ENCODE results near the gene PUSL1. TPM values are rescaled to one million over a fixed set of nuclear protein-coding genes. Genes with fewer than 3 reads are reported as not detected.

PUSL1 gene
- total RNA-seq, 1 experiment from 2014 or later: 38.0 TPM

GRCh38 chr1:1297802-1298424 is 10.5 kb upstream of the PUSL1 start:
- Histone ChIP-seq H3K9me3 (ENCODE audit: control insufficient read depth, low read depth, low read length) (no peaks in the 10 kb centered on the region), H3K27me3 (ENCODE audit: insufficient read depth, low read length) (no peaks in the 10 kb centered on the region), H3K4ac (ENCODE audit: low read depth, low read length) (no peak overlapping the region), H3K14ac (ENCODE audit: insufficient read depth, low read length) (no peak overlapping the region), H4K91ac (ENCODE audit: insufficient read length, low read depth, low read length) (no peak overlapping the region), H3K9ac (ENCODE audit: extremely low read depth, insufficient read length, low read length) (no peak overlapping the region), H4K20me1 (ENCODE audit: control insufficient read depth, insufficient read depth, insufficient read length) (no peaks in the 10 kb centered on the region), H3K79me1 (ENCODE audit: insufficient read depth, low read depth, low read length, poor library complexity, severe bottlenecking) (no peaks in the 10 kb centered on the region), H3K18ac (ENCODE audit: insufficient read length, low read depth, low read length) (no peak overlapping the region), H3K79me2 (ENCODE audit: insufficient read depth, low read length) (no peaks in the 10 kb centered on the region), H2BK12ac (ENCODE audit: insufficient read length, low read depth, low read length) (no peak overlapping the region), H4K8ac (replicated peaks; ENCODE audit: insufficient read length, low read depth, low read length) (no peak overlapping the region), H2AFZ (ENCODE audit: low read length) (no peak overlapping the region), H3K23ac (ENCODE audit: insufficient read length, low read depth, low read length) (no peak overlapping the region), H2BK120ac (ENCODE audit: low read depth, low read length, poor library complexity, severe bottlenecking) (no peak overlapping the region), H3K56ac (ENCODE audit: insufficient read length, low read depth, low read length) (no peak overlapping the region), H3T11ph (ENCODE audit: low read length) (no peak overlapping the region), H3K4me1 (ENCODE audit: insufficient read depth, low read length) (no peaks in the 10 kb centered on the region), H3K27ac (ENCODE audit: insufficient read length, low read depth, low read length) (no peak overlapping the region), H3K23me2 (ENCODE audit: insufficient read length, low read depth, low read length, poor library complexity, severe bottlenecking) (peaks cover 4% of the 10 kb centered on the region), H2BK20ac (ENCODE audit: low read depth, low read length, poor library complexity, severe bottlenecking) (no peak overlapping the region), H4K5ac (ENCODE audit: insufficient read length, low read depth, low read length) (no peak overlapping the region), H2AK5ac (ENCODE audit: insufficient read length, low read length) (no peak overlapping the region), H2BK5ac (ENCODE audit: insufficient read length, low read length) (no peak overlapping the region), H3K4me2 (ENCODE audit: insufficient read depth, insufficient read length, low read length) (no peak overlapping the region), H2BK15ac (ENCODE audit: low read depth, low read length) (no peak overlapping the region)
- Mint-ChIP-seq H3K36me3 (ENCODE audit: insufficient read depth in 1 of 3, low read depth in 3 of 3) (no peaks in the 10 kb centered on the region; a peak in 1 of 7 replicates), H3K9me3 (no peaks in the 10 kb centered on the region), H3K27ac (no peak overlapping the region), H3K4me1 (no peaks in the 10 kb centered on the region), H3K27me3 (ENCODE audit: low read depth) (no peaks in the 10 kb centered on the region), H3K4me3 (no peak overlapping the region)
- TF ChIP-seq CTCF (conservative IDR thresholded peaks at IDR 0.05): no peak
- WGBS (ENCODE audit: extremely low coverage, insufficient read length, low lambda C conversion rate): no CpG with 5 or more reads among the region's 31 CpGs
- no peak for DNase-seq

Data from H9 (cell line).